NCI-H510A treated with DMSO at 0.1 percent for 48 hours (cell line): Measurements from ENCODE around the gene CNDP2.
A peak's percentile ranks its signal among the peaks of the same experiment; 100 is the strongest.

Experiments used
- DNase-seq: peaks from one replicate; lab custom pipeline; 2025; lab: John Stamatoyannopoulos, UW

The CNDP2 gene

DNA sequence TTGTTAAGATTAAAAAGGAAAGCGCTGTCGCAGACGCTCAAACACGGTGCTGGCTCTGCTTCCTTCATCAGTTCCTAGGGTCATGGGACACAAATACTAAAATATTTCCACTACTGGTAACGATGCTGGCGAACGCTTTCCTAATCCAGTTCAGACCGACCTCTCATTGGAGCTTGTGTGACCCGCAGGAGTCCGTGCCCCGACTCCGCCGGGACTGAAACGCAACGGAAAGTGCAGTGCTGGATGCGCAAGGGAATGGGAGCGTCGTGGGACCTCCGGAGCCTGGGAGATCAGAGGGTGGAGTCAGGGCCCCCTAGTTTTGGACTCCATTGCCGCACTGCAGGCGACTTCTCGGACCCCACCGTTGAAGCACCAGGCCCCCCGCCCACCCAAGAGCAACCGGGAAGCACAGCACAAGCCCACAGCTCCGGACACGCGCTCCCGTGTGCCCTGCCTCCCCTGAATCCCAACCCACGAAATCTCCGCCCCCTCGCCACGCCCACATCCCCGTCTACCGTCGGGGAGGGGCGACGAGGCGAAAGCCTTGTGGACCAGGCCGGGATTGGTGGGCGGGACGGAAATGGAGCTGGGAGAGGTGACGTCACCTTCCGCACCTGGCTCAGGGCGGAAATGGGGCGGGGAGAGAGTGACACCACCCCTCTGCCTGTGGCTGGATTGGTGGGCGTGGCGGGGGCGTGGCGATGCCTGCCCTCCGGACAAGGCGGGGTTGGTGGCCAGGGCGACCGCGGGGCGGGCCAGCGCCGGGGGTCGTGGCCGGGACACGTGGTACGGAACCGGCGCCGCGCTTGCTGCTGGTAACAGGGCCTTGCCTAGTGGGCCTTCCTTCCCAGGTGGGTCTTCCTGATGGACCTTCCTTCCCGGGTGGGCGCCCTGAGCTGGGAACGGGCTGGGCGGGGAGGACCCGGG is at the start of gene CNDP2:
CNDP2 (plus strand) TSS at position 783 of the 927 bp plus-strand sequence. CDS start 3,611 bp downstream, outside the sequence.
- peak; percentile 99 for DNase-seq

- no peak for DNase-seq
Observed at GRCh38 chr18:74446631-74447403, 49.3 kb upstream of the CNDP2 start.

DNA sequence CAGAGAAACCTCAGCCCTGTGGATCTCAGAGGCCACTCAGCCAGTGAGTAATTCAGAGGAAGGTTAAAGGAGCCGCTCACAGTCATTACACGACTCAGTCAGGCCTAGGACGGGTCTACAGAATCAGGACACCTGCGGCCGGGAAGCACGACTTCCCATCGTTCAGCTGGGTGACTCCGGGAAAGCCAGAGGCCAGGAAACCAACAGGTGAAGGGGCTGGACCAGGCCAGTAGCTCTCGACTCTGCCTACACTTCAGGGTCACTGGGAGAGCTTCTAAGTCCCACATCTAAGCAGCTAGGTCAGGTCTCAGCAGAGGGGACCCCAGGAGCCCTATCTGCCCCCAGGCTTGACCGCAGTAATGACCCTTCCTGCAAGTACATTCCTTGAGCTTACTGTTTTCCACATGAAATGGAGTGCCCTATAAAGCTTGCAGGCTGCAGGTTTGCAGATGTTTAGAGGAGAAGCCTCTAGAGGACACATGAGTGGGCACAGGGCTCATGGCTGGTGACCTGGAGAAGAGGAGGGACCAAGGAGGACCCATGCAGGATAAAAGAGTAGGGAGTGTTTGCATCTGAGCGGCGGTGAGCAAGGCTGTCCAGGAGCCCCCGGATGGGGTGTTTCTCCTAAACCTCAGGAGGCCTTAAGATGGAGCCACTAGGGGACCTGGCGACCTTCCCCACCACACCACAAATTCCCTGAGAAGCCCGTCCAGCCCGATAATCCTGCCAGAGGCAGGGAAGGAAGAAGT is 48.6 kb upstream of the CNDP2 start:
- no peak for DNase-seq

DNA sequence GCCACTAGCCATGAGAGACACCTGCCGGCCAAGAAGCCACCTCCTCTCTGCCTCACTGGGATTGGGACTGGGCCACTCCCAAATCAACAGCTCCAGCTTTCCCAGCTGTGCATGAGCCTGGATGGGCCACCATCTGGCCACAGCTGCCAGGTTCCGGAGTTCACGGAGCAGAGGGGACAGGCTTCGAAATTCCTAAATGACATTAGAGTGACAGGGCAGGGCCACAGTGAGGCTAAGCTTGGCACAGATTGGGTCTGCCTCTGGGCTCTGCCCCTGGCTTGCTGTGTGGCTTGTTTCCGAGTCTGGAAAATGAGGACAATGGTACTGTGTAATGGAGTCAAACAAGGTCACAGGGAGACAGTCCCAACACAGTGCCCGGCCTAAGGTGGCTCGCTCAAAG is 45.5 kb upstream of the CNDP2 start:
- DNase-seq = no peak

- no peak for DNase-seq
Observed at GRCh38 chr18:74451148-74451547, 45.0 kb upstream of the CNDP2 start.

- no peak for DNase-seq
Observed at GRCh38 chr18:74453016-74453566, 43.1 kb upstream of the CNDP2 start.

GRCh38 chr18:74453642-74454198 is 42.4 kb upstream of the CNDP2 start:
- no peak for DNase-seq

DNA sequence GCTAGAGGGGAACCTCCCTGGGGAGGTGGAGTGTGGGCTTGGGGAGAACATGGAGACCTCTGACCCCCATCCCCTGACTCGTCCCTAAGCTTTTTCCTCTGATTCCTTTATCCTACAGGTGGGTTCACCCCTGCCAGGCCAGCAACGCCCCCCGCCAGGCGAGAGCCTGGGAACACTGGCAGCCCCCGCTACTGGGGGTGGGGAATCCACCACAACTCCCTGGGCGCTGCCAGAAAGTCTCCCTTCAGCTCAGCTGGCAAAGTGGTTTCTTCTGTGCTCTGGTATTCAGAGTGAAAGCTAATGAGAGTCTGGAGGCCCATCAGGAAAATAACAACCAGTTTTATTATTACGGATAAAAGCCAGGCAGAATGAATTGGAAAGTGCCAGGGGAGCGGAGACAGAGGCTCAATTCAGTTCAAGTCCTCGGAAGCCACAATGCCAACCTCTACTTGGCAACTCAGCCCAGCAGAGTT is 41.8 kb upstream of the CNDP2 start:
- no peak for DNase-seq

GRCh38 chr18:74455386-74455785 is 40.8 kb upstream of the CNDP2 start:
- DNase-seq = no peak

- no peak for DNase-seq
Observed at GRCh38 chr18:74456017-74456348, 40.2 kb upstream of the CNDP2 start.

GRCh38 chr18:74456349-74457042 is 39.7 kb upstream of the CNDP2 start:
- no peak for DNase-seq

DNA sequence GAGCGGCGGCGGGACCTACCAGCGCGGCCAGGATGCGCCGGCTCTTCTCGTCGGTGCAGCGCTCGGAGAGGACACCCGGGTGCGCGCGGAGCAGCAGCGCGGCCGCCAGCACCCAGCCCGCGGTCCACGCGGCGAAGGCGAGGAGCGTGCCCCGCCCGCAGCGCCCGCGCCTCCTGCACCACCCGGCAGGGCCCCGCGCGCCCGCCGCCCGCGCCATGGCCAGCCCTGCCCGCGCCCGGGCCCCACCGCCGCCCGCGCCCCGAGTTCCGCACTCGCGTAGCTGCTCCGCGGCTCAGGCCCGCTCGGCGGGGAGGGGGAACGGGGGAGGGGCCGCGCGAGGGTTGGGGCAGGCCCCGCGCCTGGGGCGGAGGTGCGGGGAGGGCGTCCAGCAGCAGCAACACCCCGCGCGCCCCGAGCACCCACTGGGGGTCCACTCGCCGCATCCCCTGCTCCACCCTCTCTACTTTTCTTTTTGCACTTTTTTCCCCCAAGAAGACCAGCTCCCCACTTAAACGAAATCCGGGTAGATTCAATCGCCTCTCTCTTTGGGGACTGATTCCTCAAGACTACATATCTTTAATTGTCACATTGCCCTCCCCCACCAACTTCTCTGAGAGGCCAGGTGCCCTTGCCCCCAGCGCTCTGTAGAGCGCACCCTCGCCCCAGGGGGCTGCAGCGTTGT is 39.0 kb upstream of the CNDP2 start, which contains the start of gene DIPK1C:
DIPK1C (minus strand) TSS at position 266 of the 682 bp plus-strand sequence; CDS start at position 217, 49 bp downstream.
- no peak for DNase-seq

- no peak for DNase-seq
Observed at GRCh38 chr18:74457725-74458421, 38.3 kb upstream of the CNDP2 start.

- no peak for DNase-seq
Observed at GRCh38 chr18:74459889-74460288, 36.3 kb upstream of the CNDP2 start.

DNA sequence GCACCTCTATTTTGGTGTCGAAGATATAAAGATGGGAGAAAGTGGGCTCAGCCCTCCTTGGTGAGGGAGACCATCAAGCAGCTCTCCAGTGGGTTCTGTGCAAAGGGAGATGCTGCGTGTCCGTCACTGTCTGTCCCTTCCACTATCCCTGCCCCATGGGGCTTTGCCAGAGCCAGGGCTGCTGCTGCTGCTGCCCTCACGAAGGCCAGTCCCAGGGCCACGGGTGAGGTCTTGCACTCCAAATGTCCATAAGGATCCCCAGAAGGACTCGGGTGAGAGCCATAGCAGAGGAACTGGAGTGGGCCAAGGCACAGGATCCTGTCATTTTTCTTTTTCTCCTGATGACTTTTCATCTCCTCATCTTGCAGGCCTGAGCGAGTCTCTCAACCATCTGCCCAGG is 35.3 kb upstream of the CNDP2 start:
- no peak for DNase-seq

- no peak for DNase-seq
Observed at GRCh38 chr18:74463254-74463653, 32.9 kb upstream of the CNDP2 start.

- no peak for DNase-seq
Observed at GRCh38 chr18:74463983-74464382, 32.2 kb upstream of the CNDP2 start.

- no peak for DNase-seq
Observed at GRCh38 chr18:74465775-74466174, 30.4 kb upstream of the CNDP2 start.

- DNase-seq = no peak
Observed at GRCh38 chr18:74468547-74469061, 27.6 kb upstream of the CNDP2 start.
